Activated T-helper 1 cell treated with anti-CD3 and anti-CD28 coated beads, Interleukin-12 subunit alpha, Interleukin-12 subunit beta, Interleukin-2, Interleukin-4 antibody, amounts not matched to agents 30 ng/mL and 10 ng/mL and 1 ng/mL, durations not matched to agents 14 hours and 24 hours and 36 hours (primary cell): ENCODE measurements around the gene CD300LD. TPM values are rescaled to one million over a fixed set of nuclear protein-coding genes. Genes with fewer than 3 reads are reported as not detected.

Experiments used
- DNase-seq: peaks from one replicate; pipeline ENCODE4 v3.0.0; 2021; ENCODE audit warnings: low spot score
- H3K27ac Mint-ChIP-seq: one replicate; pipeline ENCODE4 v1.8.0; 2021; ENCODE audit warnings: mild to moderate bottlenecking, mixed read lengths
- H3K27me3 Mint-ChIP-seq: one replicate; pipeline ENCODE4 v1.8.0; 2022; ENCODE audit warnings: mild to moderate bottlenecking, moderate library complexity, mixed read lengths; ENCODE audit not compliant: insufficient read depth
- H3K36me3 Mint-ChIP-seq: one replicate; pipeline ENCODE4 v1.8.0; 2021; ENCODE audit warnings: low read depth, mixed read lengths
- H3K4me1 Mint-ChIP-seq: one replicate; pipeline ENCODE4 v1.8.0; 2021; ENCODE audit warnings: low read depth, mixed read lengths
- H3K4me3 Mint-ChIP-seq: one replicate; pipeline ENCODE4 v1.8.0; 2021; ENCODE audit warnings: mild to moderate bottlenecking, moderate library complexity, mixed read lengths
- H3K9me3 Mint-ChIP-seq: one replicate; pipeline ENCODE4 v1.8.0; 2021; ENCODE audit warnings: mixed read lengths
- intact Hi-C: fragments of 100-400 bp; cut with micrococcal nuclease; formaldehyde crosslinking; loops from one replicate; pipeline ENCODE4 v1.15.1; 2024
- total RNA-seq: library from RNA; stranded (reverse); gene quantifications from 2 replicates; pipeline ENCODE4 v1.2.3, GENCODE V29; 2022

The CD300LD gene
- total RNA-seq, 1 donor from 2014 or later, result not detected

- no peak overlapping the region for H3K27ac Mint-ChIP-seq
- peaks cover 25% of the 10 kb centered on the region for H3K4me1 Mint-ChIP-seq
- H3K36me3 Mint-ChIP-seq, result no peaks in the 10 kb centered on the region
- no peak for DNase-seq
- no peak overlapping the region for H3K4me3 Mint-ChIP-seq
- H3K9me3 Mint-ChIP-seq, result no peaks in the 10 kb centered on the region
- intact Hi-C loops, result loop anchor here (5.0 kb wide), 1 partner anchor 236 kb away; the partner anchor contains the start of gene GPR142
- H3K27me3 Mint-ChIP-seq, result peaks cover 24% of the 10 kb centered on the region
Observed at GRCh38 chr17:74603037-74603635, 11.1 kb upstream of the CD300LD start.

- peaks cover 21% of the 10 kb centered on the region for H3K27me3 Mint-ChIP-seq
- no peak overlapping the region for H3K27ac Mint-ChIP-seq
- intact Hi-C loops, result loop anchor here (5.0 kb wide), 1 partner anchor 235 kb away; the partner anchor contains the start of gene GPR142
- no peak for DNase-seq
- no peaks in the 10 kb centered on the region for H3K9me3 Mint-ChIP-seq
- H3K4me3 Mint-ChIP-seq, result no peak overlapping the region
- H3K4me1 Mint-ChIP-seq, result peaks cover 25% of the 10 kb centered on the region
- H3K36me3 Mint-ChIP-seq, result no peaks in the 10 kb centered on the region
Observed at GRCh38 chr17:74601944-74602572, 10.0 kb upstream of the CD300LD start.

DNA sequence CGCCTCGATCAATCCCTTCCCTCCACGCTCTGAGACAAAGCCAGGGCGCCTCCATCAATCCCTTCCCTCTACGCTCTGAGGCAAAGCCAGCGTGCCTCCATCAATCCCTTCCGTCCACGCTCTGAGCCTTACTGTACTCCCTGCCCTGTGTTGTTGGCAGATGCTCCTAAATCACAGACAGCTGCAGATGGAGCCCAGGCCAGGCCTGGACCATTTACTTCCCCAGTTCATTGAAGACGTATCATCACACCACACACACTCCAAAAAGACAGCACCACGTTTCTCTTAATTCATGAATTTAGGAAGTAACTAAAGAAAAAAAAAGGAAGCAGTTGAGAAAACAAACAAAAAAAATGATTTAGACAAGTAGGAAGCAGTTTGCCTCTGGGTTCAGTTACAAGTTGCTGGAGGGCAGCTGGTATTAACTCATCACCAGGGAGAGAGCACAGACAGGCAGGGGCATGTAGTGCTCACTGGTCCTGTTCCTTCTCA, 7.4 kb upstream of the CD300LD start:
- Mint-ChIP-seq H3K4me1 (peaks cover 25% of the 10 kb centered on the region), H3K36me3 (no peaks in the 10 kb centered on the region), H3K4me3 (no peak overlapping the region), H3K27ac (no peak overlapping the region), H3K9me3 (no peaks in the 10 kb centered on the region), H3K27me3 (peaks cover 29% of the 10 kb centered on the region)
- DNase-seq, result no peak
- intact Hi-C loops, result no loop called here

DNA sequence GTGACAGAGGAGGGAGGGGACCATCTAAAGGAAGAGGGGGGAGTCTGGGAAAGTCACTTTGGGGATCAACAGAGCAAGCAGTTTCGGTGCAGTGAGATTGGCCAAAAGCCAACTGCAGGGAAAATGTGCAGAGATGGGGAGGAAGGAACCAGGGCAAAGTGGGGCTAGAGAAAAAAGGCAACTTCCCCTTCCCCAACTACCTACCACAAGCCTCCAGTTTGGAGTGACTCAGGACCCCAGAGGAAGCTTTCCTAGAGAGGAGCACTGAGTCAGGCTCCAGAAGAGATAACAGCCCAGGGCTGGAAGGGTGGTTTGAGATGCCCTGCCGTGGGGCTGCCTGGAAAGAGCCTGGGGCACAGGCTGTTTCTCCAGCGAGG, 6.9 kb upstream of the CD300LD start:
- Mint-ChIP-seq H3K27ac (no peak overlapping the region), H3K36me3 (no peaks in the 10 kb centered on the region), H3K27me3 (peaks cover 28% of the 10 kb centered on the region), H3K9me3 (no peaks in the 10 kb centered on the region), H3K4me1 (peaks cover 25% of the 10 kb centered on the region), H3K4me3 (no peak overlapping the region)
- intact Hi-C loops, result no loop called here
- DNase-seq, result no peak

- no peaks in the 10 kb centered on the region for H3K9me3 Mint-ChIP-seq
- no peak overlapping the region for H3K27ac Mint-ChIP-seq
- H3K4me3 Mint-ChIP-seq, result no peak overlapping the region
- H3K4me1 Mint-ChIP-seq, result peaks cover 23% of the 10 kb centered on the region
- intact Hi-C loops, result no loop called here
- DNase-seq, result no peak
- H3K27me3 Mint-ChIP-seq, result peaks cover 25% of the 10 kb centered on the region
- H3K36me3 Mint-ChIP-seq, result no peaks in the 10 kb centered on the region
Observed at GRCh38 chr17:74598346-74599022, 6.4 kb upstream of the CD300LD start.

DNA sequence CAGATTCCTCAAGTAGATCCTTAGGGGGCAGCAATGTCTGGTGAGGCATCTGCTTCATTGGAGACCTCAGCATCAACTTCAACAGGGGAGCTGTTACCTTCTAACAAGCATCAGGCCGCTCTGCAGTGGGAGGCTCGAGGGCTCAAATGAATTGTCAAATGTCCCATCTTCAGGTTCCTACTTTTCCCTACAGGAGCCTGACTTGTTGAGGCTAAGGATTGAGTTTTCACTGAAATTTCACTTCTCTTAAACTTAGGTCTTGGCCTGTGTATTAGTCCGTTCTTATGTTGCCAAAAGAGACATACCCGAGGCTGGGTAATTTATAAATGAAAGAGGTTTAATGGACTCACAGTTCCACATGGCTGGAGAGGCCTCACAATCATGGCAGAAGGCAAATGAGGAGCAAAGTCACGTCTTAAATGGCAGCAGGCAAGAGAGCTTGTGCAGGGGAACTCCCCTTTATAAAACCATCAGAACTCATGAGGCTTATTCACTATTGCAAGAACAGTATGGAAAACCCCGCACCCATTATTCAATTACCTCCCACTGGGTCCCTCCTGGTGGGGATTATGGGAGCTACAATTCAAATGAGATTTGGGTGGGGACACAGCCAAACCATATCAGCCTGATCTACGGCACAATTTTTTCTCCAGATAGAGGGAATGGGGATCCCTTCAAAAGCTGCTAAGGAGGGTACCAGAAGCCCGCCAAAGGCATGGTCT, 5.1 kb upstream of the CD300LD start:
- intact Hi-C loops, result no loop called here
- H3K27me3 Mint-ChIP-seq, result peaks cover 29% of the 10 kb centered on the region
- no peak for DNase-seq
- no peaks in the 10 kb centered on the region for H3K9me3 Mint-ChIP-seq
- no peak overlapping the region for H3K27ac Mint-ChIP-seq
- no peak overlapping the region for H3K4me3 Mint-ChIP-seq
- H3K36me3 Mint-ChIP-seq, result no peaks in the 10 kb centered on the region
- H3K4me1 Mint-ChIP-seq, result peaks cover 21% of the 10 kb centered on the region

DNA sequence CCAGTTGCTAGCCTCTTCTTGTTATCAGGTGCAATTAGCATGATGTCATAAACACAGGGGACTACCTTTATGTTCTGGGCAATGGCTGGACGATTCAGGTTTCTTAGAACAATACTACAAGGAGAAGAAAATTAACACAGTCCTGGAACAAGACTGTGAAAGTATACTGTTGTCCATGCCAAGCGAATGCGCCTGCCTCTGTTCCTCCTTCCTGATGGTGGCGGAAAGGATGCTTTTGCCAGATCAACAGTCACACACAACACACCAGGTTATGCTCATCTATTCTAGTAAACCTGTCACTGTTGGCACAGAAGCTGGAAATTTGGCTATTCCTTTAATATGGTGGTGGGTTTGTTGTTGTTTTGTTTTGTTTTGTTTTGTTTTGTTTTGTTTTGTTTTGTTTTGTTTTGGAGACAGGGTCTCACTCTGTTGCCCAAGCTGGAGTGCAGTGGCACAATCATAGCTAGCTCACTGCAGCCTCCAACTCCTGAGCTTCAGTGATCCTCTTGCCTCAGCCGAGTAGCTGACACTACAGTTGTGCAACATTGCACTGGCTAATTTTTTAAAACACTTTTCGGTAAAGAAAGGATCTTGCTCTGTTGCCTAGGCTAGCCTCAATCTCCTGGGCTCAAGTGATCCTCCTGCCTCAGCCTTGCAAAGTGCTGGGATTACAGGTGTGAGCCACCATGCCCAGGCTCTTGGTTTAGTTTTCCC, 3.1 kb upstream of the CD300LD start:
- H3K4me1 Mint-ChIP-seq, result peaks cover 24% of the 10 kb centered on the region
- H3K9me3 Mint-ChIP-seq, result no peaks in the 10 kb centered on the region
- peaks cover 29% of the 10 kb centered on the region for H3K27me3 Mint-ChIP-seq
- H3K4me3 Mint-ChIP-seq, result no peak overlapping the region
- DNase-seq, result no peak
- intact Hi-C loops, result no loop called here
- H3K27ac Mint-ChIP-seq, result no peak overlapping the region
- H3K36me3 Mint-ChIP-seq, result no peaks in the 10 kb centered on the region

- no peak for DNase-seq
- no peak overlapping the region for H3K4me3 Mint-ChIP-seq
- H3K4me1 Mint-ChIP-seq, result peaks cover 13% of the 10 kb centered on the region
- H3K27ac Mint-ChIP-seq, result no peak overlapping the region
- intact Hi-C loops, result no loop called here
- no peaks in the 10 kb centered on the region for H3K9me3 Mint-ChIP-seq
- H3K36me3 Mint-ChIP-seq, result no peaks in the 10 kb centered on the region
- peaks cover 24% of the 10 kb centered on the region for H3K27me3 Mint-ChIP-seq
Observed at GRCh38 chr17:74591503-74591902, 580 bp downstream of the CD300LD start.

GRCh38 chr17:74585711-74586110, 6.4 kb downstream of the CD300LD start:
- no peak overlapping the region for H3K4me3 Mint-ChIP-seq
- no peak for DNase-seq
- no peaks in the 10 kb centered on the region for H3K36me3 Mint-ChIP-seq

GRCh38 chr17:74584292-74585060, 7.6 kb downstream of the CD300LD start:
- Mint-ChIP-seq H3K4me1 (no peaks in the 10 kb centered on the region), H3K9me3 (peaks cover 6% of the 10 kb centered on the region), H3K27ac (no peak overlapping the region), H3K4me3 (no peak overlapping the region), H3K27me3 (peaks cover 24% of the 10 kb centered on the region), H3K36me3 (no peaks in the 10 kb centered on the region)
- intact Hi-C loops, result no loop called here
- no peak for DNase-seq

More at GRCh38 chr17:74585711-74586110, 6.4 kb downstream of the CD300LD start:
- H3K4me1 Mint-ChIP-seq, result no peaks in the 10 kb centered on the region
- intact Hi-C loops, result no loop called here
- H3K27me3 Mint-ChIP-seq, result peaks cover 24% of the 10 kb centered on the region
- H3K9me3 Mint-ChIP-seq, result peaks cover 6% of the 10 kb centered on the region
- no peak overlapping the region for H3K27ac Mint-ChIP-seq

DNA sequence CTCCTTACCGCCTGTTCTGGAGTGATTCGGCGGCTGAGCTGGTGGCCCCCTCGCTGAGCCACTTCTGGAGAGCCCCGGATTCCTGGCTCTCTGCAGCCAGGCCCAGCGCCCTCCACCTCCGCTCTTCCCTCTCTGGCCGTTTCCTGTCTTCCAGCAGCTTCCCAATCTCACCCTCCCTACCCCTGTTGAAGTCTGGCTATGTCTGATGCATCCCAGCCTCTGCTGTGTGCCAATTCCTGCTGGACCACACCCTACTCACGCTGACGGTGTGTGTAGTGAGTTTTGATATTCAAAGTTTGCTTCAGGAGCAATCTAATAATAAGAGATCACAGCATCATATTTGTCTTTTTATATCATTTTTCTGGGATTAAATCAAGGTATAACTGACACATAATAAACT, 9.4 kb downstream of the CD300LD start:
- no peaks in the 10 kb centered on the region for H3K36me3 Mint-ChIP-seq
- DNase-seq, result no peak
- H3K27ac Mint-ChIP-seq, result no peak overlapping the region
- H3K4me3 Mint-ChIP-seq, result no peak overlapping the region
- H3K4me1 Mint-ChIP-seq, result no peaks in the 10 kb centered on the region
- intact Hi-C loops, result no loop called here
- H3K9me3 Mint-ChIP-seq, result peaks cover 6% of the 10 kb centered on the region
- H3K27me3 Mint-ChIP-seq, result peaks cover 17% of the 10 kb centered on the region

DNA sequence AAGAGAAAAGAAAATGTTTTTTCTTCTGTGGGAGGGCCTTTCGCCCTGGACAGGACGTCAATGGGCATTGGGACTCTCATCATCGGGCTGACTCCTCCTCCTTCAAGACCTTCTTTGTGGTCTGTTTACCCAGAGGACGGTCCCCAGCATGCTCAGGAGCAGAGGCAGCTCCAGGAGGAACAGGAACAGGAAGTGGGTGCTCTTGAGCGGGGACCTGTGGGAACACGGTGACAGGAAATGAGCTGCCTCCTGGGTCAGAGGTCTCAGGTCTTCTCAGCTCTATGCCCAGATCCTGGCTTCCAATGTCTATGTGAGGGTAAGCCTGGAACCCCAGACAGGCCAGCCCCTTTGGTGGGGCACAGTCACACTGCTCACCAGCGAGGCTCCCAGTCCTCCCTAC, 12.2 kb downstream of the CD300LD start:
- Mint-ChIP-seq H3K4me1 (no peaks in the 10 kb centered on the region), H3K36me3 (no peaks in the 10 kb centered on the region), H3K9me3 (peaks cover 2% of the 10 kb centered on the region), H3K27ac (no peak overlapping the region), H3K4me3 (no peak overlapping the region), H3K27me3 (peaks cover 10% of the 10 kb centered on the region)
- DNase-seq, result no peak
- intact Hi-C loops, result no loop called here
